ENCODE data around the gene RAP2A. TPM values are rescaled to one million over a fixed set of nuclear protein-coding genes. Genes with fewer than 3 reads are reported as not detected.
A peak's percentile ranks its signal among the peaks of the same experiment; 100 is the strongest.

RAP2A gene
- total and polyA plus RNA-seq, 10 of the 15 experiments (the other 5 are each of a cell fraction or from before 2014, with no cell fraction given): 3.5 to 35.1 (median 14.9) TPM

GRCh38 chr13:97460004-97460775 lies 26.2 kb downstream of the RAP2A start (continued):
- TF ChIP-seq CEBPZ (IDR thresholded peaks at IDR 0.05; ENCODE audit: low read depth, low read length): no peak
- 0 out of 2 replicates have a peak, but pooled peaks have one; percentile 32 for TF ChIP-seq ZBED1 (IDR thresholded peaks at IDR 0.05; ENCODE audit: borderline replicate concordance)
- TF ChIP-seq E2F4 (IDR thresholded peaks at IDR 0.05; ENCODE audit: low read depth, low read length): no peak
- no peak for TF ChIP-seq HDGF (IDR thresholded peaks at IDR 0.05)
- TF ChIP-seq SUZ12 (IDR thresholded peaks at IDR 0.05; ENCODE audit: unreplicated experiment): no peak
- 0 out of 2 replicates have a peak, but pooled peaks have one; percentile 57 for TF ChIP-seq NR2F1 (conservative IDR thresholded peaks at IDR 0.05)
- no peak for TF ChIP-seq NR2C1 (IDR thresholded peaks at IDR 0.05)
- peak; percentile 56; the same call in 1 of the 2 replicates for TF ChIP-seq MXI1 (IDR thresholded peaks at IDR 0.05; ENCODE audit: low read depth, low read length)
- no peak for TF ChIP-seq HSF1 (IDR thresholded peaks at IDR 0.05; ENCODE audit: low read depth, low read length)
- TF ChIP-seq ZNF687 (IDR thresholded peaks at IDR 0.05): peak; percentile 68
- peak; percentile 81 for TF ChIP-seq MTA2 (IDR thresholded peaks at IDR 0.05; ENCODE audit: low read depth)
- peak; percentile 20; the same call in 1 of the 2 replicates for TF ChIP-seq SMC3 (IDR thresholded peaks at IDR 0.05; ENCODE audit: borderline replicate concordance, low read length)
- peak; percentile 52 for TF ChIP-seq CUX1 (IDR thresholded peaks at IDR 0.05; ENCODE audit: insufficient replicate concordance, low read depth, low read length)
